PC-3 (cell line): Measurements from ENCODE around the gene SCN5A.

Source experiments
- CTCF ChIP-seq: fragments of 300-600 bp; sonication (generic); conservative IDR thresholded peaks from 2 replicates; pipeline ENCODE4 v1.5.1; 2017; ENCODE audit warnings: antibody characterized with exemption, low read depth, mild to moderate bottlenecking, low read length
- EZH2 ChIP-seq: fragments of 300-600 bp; sonication (generic); IDR thresholded peaks from one replicate; pipeline ENCODE4 v1.6.1; 2017; ENCODE audit warnings: antibody characterized with exemption, mild to moderate bottlenecking, low read length; ENCODE audit not compliant: unreplicated experiment
- EZH2phosphoT487 ChIP-seq: fragments of 300-600 bp; sonication (generic); IDR thresholded peaks from 2 replicates; pipeline ENCODE4 v1.6.1; 2018; ENCODE audit warnings: mild to moderate bottlenecking, antibody characterized with exemption, low read length, borderline replicate concordance

GRCh38 chr3:38500688-38501417 is 148.6 kb downstream of the SCN5A start:
- no peak for TF ChIP-seq EZH2phosphoT487
- TF ChIP-seq CTCF = no peak
- TF ChIP-seq EZH2 = no peak
